C4-2B (cell line): ENCODE measurements around the gene TRAPPC13.

ENCODE experiments used
- H3K27ac ChIP-seq: fragments of 450-650 bp; 2 replicates; pipeline ENCODE4 v1.5.1; 2017
- CTCF ChIP-seq: fragments of 450-650 bp; conservative IDR thresholded peaks from 2 replicates; pipeline ENCODE4 v1.5.1; 2017; ENCODE audit warnings: mild to moderate bottlenecking
- ZFX ChIP-seq: fragments of 450-650 bp; IDR thresholded peaks from 2 replicates; pipeline ENCODE4 v1.6.1; 2017

TRAPPC13 gene

DNA sequence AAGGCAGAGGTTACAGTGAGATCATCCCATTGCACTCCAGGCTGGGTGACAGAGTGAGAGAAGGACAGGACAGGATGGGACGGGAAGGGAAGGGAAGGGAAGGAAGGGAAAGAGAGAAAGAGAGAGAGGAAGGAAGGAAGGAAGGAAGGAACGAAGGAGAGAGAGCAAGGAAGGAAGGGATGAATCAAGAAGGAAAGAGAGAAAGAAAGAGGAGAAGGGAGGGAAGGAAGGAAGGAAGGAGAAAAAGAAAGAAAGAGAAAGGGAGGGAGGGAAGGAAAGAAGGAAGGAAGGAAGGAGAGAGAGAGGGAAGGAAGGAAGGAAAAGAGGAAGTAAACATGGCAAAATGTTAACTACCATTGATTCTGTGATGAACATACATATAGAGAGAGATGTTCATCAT lies 68.3 kb downstream of the TRAPPC13 start:
- TF ChIP-seq ZFX (no peak), CTCF (no peak)
- H3K27ac ChIP-seq: no peak overlapping the region

DNA sequence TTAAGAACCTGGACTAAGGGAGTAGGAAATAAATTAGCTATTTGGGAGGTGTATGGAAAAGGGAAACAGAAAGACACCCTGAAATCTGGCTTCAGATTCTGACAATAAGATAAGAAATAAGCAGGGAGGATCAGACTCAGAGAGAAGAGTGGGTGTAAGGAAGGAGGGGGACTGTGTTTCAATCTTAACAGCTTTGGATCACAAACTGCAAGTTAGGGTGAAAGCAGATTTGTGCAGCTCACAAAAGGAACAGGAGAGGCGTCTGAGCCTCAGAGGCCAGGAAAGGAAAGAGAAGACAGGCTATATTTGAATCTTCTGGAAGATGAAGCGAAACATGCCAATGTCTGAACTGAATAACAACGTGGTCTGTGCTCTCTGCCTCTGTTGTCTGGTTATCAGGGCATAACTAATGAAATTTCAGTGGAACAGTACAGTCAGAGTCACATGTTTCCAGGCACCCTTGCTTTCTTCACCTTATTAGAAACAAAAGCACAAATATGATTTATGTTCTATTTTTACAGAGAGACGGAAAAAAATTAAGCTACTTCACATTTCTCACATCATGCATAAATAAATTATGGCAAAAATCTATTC lies 70.4 kb downstream of the TRAPPC13 start:
- H3K27ac ChIP-seq: no peak overlapping the region
- TF ChIP-seq ZFX: no peak
- no peak for TF ChIP-seq CTCF

DNA sequence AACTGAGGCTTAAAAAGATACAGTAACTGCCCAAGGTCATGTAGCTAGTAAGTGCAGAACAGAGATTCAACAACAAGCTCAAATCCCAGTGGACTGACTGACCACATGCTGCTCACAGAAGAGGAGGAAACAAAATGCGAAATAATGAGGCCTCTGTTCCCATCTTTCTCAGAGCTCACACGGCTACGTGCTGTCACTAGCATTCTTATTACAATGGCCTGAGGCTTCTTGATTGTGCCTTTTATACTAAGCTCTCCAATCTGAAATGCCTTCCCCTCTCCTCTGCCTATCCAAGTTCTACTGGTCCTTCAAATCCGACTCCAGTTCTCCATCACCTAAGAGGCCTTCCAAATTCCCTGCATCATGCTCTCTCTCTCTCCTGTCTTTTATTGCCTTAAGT lies 71.1 kb downstream of the TRAPPC13 start:
- TF ChIP-seq CTCF (no peak), ZFX (no peak)
- H3K27ac ChIP-seq: no peak overlapping the region

DNA sequence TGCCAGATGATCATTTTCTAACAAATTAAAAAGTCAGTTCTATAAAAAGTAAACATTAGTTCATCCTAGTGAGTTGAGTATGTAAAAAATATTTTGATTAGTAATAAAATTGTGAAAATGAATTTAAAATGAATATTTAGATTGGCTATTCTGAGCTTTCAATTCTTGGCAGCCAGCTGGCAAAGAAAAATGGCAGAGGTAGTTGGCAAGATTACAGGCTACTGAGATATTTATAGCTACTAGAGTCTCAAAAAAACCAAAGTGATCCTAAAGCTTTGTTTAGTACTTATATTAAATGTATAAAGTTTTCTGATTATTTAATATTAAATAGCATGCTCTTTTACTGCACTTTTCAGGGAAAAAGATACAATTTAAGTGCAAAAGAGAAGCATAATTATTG lies 72.1 kb downstream of the TRAPPC13 start:
- H3K27ac ChIP-seq: no peak overlapping the region
- TF ChIP-seq CTCF (no peak), ZFX (no peak)

DNA sequence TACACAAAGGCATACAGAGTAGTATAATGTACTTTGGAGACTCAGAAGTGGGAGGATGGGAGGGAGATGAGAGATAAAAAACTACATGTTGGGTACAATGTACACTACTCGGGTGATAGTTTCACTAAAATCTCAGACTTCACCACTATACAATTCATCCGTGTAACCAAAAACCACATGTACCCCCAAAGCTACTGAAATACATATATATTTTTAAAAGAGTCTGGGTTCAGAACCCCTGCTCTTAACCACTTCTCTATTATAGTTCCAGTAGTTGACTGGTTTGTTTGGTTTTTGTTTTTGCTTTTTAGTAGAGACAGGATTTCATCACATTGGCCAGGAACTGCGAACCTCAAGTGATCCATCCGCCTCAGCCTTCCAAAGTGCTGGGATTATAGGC lies 74.5 kb downstream of the TRAPPC13 start:
- no peak overlapping the region for H3K27ac ChIP-seq
- TF ChIP-seq ZFX: no peak
- no peak for TF ChIP-seq CTCF

- no peak overlapping the region for H3K27ac ChIP-seq
- TF ChIP-seq ZFX: no peak
- no peak for TF ChIP-seq CTCF
These were observed 77.2 kb downstream of the TRAPPC13 start for GRCh38 chr5:65702036-65702435.

GRCh38 chr5:65704621-65705239 lies 79.9 kb downstream of the TRAPPC13 start:
- no peak overlapping the region for H3K27ac ChIP-seq
- TF ChIP-seq ZFX (no peak), CTCF (no peak)
